ENCODE data around the gene CAPN14.

GRCh38 chr2:31214444-31214915 lies 2.8 kb downstream of the CAPN14 start:
- TF ChIP-seq, protein P1, sequence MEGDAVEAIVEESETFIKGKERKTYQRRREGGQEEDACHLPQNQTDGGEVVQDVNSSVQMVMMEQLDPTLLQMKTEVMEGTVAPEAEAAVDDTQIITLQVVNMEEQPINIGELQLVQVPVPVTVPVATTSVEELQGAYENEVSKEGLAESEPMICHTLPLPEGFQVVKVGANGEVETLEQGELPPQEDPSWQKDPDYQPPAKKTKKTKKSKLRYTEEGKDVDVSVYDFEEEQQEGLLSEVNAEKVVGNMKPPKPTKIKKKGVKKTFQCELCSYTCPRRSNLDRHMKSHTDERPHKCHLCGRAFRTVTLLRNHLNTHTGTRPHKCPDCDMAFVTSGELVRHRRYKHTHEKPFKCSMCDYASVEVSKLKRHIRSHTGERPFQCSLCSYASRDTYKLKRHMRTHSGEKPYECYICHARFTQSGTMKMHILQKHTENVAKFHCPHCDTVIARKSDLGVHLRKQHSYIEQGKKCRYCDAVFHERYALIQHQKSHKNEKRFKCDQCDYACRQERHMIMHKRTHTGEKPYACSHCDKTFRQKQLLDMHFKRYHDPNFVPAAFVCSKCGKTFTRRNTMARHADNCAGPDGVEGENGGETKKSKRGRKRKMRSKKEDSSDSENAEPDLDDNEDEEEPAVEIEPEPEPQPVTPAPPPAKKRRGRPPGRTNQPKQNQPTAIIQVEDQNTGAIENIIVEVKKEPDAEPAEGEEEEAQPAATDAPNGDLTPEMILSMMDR (IDR thresholded peaks at IDR 0.05; ENCODE audit: insufficient read depth, low read depth, low read length): no peak
- TF ChIP-seq EZH2 (IDR thresholded peaks at IDR 0.05; ENCODE audit: insufficient read depth, low read length): no peak

All from astrocyte (in vitro differentiated cells and primary cell).